ENCODE results near the gene C20orf141. TPM values are rescaled to one million over a fixed set of nuclear protein-coding genes. Genes with fewer than 3 reads are reported as not detected.

The C20orf141 gene
- total and polyA plus RNA-seq, 10 of the 15 experiments (the other 5 are each of a cell fraction or from before 2014, with no cell fraction given), result not detected

DNA sequence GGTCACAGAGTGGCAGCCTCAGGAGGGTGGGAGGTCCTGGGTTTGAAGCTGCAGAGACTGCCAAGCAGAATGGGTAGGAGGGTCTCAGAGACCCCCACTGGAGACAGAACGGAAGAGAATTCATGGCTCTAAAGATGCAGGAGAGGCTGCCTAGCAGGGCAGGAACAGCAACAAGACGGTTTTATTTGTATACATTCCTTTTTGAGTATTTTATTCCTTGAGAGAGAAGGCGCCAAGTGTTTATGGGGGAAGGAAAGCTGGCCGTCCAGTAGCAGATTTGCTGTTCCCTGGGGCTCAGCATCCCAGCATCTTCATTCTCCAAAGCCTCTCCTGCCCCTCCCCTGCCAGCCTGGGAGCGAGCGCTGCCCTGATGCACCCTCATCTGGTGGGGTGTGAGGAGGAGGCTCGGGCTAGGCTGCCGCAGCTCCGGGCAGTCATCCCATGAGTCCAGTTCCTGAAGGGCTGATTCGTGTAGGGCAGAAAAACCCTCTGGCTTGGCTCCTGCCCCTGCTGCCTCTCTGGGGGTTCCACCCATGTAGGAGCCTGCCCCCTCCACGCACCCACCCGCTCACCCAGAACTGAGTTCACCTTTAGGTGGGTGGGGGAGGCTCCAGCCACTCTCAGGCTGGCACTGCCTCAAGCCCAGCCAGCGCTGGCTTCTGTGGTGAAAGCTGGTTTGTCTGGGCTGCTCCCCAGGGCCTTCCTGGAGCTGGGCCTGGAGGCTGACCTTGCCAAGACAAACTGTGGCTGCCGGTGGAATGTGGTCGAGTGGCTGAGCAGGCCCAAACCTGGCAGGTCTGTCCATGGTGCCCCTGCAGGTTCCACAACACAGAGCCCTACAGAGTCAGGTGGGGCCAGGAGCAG lies 46.8 kb upstream of the C20orf141 start:
- no peak overlapping the region for H3K27ac ChIP-seq (ENCODE audit: control insufficient read depth, insufficient read depth)
- peaks cover 6% of the 10 kb centered on the region for H3K4me1 ChIP-seq (ENCODE audit: control insufficient read depth, insufficient read depth, low read length)
- WGBS (ENCODE audit: insufficient coverage, insufficient replicate concordance, low lambda C conversion rate, missing lambda C conversion rate), result 29% methylated on average over 15 of the region's 15 CpGs
- SMC1A ChIA-PET (ENCODE audit: uncharacterized antibody, unreplicated experiment), result interaction anchor here (0.5 kb wide), 1 partner anchor 87 kb away, joined by 4 read pairs; no protein-coding TSS in a partner anchor
- H3K9me3 ChIP-seq (replicated peaks; ENCODE audit: control insufficient read depth, insufficient read depth, low read length), result no peaks in the 10 kb centered on the region
- RAD21 ChIA-PET (ENCODE audit: unreplicated experiment), result no interaction called here
- no peak overlapping the region for H3K4me2 ChIP-seq (ENCODE audit: control insufficient read depth, insufficient read depth)
- CTCF ChIA-PET, result no interaction called here
- H3K27me3 ChIP-seq (replicated peaks in 1 of 2; ENCODE audit: control insufficient read depth in 2 of 2, insufficient read depth in 2 of 2, low read length in 1 of 2), result no peaks in the 10 kb centered on the region; a peak in 3 of 4 replicates
- intact Hi-C loops (cut with micrococcal nuclease; ENCODE audit: unreplicated experiment), result no loop called here
- BruUV-seq (replicated peaks), result no TSS peak
- POLR2A ChIA-PET, result no interaction called here
- H4K20me1 ChIP-seq (ENCODE audit: control insufficient read depth, insufficient read depth), result no peaks in the 10 kb centered on the region
- no peak for ATAC-seq
- H3K9ac ChIP-seq (ENCODE audit: control insufficient read depth, insufficient read depth, low read length), result no peak overlapping the region
- FAIRE-seq, result no peak
- no peak for DNase-seq (ENCODE audit: low read depth, low spot score)
- in situ Hi-C loops (cut with MboI), result no loop called here
- no peaks in the 10 kb centered on the region for H3K79me2 ChIP-seq (ENCODE audit: control insufficient read depth, insufficient read depth, low read length)
- no peak overlapping the region for H3K4me3 ChIP-seq
- no peaks in the 10 kb centered on the region for H3K36me3 ChIP-seq (ENCODE audit: control insufficient read depth in 2 of 2, insufficient read depth in 2 of 2, low read length in 1 of 2)
- H2AFZ ChIP-seq (ENCODE audit: control insufficient read depth, low read depth, low read length), result no peak overlapping the region
- no peak for TF ChIP-seq ZZZ3 (IDR thresholded peaks at IDR 0.05; ENCODE audit: control insufficient read depth, insufficient read length, low read depth)
- TF ChIP-seq, protein P1, sequence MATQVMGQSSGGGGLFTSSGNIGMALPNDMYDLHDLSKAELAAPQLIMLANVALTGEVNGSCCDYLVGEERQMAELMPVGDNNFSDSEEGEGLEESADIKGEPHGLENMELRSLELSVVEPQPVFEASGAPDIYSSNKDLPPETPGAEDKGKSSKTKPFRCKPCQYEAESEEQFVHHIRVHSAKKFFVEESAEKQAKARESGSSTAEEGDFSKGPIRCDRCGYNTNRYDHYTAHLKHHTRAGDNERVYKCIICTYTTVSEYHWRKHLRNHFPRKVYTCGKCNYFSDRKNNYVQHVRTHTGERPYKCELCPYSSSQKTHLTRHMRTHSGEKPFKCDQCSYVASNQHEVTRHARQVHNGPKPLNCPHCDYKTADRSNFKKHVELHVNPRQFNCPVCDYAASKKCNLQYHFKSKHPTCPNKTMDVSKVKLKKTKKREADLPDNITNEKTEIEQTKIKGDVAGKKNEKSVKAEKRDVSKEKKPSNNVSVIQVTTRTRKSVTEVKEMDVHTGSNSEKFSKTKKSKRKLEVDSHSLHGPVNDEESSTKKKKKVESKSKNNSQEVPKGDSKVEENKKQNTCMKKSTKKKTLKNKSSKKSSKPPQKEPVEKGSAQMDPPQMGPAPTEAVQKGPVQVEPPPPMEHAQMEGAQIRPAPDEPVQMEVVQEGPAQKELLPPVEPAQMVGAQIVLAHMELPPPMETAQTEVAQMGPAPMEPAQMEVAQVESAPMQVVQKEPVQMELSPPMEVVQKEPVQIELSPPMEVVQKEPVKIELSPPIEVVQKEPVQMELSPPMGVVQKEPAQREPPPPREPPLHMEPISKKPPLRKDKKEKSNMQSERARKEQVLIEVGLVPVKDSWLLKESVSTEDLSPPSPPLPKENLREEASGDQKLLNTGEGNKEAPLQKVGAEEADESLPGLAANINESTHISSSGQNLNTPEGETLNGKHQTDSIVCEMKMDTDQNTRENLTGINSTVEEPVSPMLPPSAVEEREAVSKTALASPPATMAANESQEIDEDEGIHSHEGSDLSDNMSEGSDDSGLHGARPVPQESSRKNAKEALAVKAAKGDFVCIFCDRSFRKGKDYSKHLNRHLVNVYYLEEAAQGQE (IDR thresholded peaks at IDR 0.05; ENCODE audit: low read depth, low read length), result no peak
- no peak for TF ChIP-seq HCFC1 (IDR thresholded peaks at IDR 0.05; ENCODE audit: low read length)
- no peak for TF ChIP-seq YY1 (IDR thresholded peaks at IDR 0.05; ENCODE audit: low read depth, low read length)
- TF ChIP-seq SPI1 (IDR thresholded peaks at IDR 0.05; ENCODE audit: borderline replicate concordance, insufficient read depth, low read depth, low read length), result no peak
- no peak for TF ChIP-seq HDAC6 (IDR thresholded peaks at IDR 0.05; ENCODE audit: unreplicated experiment)
- TF ChIP-seq BCLAF1 (IDR thresholded peaks at IDR 0.05), result no peak
- no peak for TF ChIP-seq BMI1 (IDR thresholded peaks at IDR 0.05; ENCODE audit: borderline replicate concordance)
- TF ChIP-seq, protein P2, sequence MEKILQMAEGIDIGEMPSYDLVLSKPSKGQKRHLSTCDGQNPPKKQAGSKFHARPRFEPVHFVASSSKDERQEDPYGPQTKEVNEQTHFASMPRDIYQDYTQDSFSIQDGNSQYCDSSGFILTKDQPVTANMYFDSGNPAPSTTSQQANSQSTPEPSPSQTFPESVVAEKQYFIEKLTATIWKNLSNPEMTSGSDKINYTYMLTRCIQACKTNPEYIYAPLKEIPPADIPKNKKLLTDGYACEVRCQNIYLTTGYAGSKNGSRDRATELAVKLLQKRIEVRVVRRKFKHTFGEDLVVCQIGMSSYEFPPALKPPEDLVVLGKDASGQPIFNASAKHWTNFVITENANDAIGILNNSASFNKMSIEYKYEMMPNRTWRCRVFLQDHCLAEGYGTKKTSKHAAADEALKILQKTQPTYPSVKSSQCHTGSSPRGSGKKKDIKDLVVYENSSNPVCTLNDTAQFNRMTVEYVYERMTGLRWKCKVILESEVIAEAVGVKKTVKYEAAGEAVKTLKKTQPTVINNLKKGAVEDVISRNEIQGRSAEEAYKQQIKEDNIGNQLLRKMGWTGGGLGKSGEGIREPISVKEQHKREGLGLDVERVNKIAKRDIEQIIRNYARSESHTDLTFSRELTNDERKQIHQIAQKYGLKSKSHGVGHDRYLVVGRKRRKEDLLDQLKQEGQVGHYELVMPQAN (conservative IDR thresholded peaks at IDR 0.05), result no peak
- no peak for TF ChIP-seq CEBPB (IDR thresholded peaks at IDR 0.05; ENCODE audit: borderline replicate concordance in 1 of 2, low read depth in 2 of 2, low read length in 2 of 2)
- TF ChIP-seq TAF1 (IDR thresholded peaks at IDR 0.05; ENCODE audit: borderline replicate concordance, low read depth, low read length), result no peak
- no peak for TF ChIP-seq ZNF384 (IDR thresholded peaks at IDR 0.05; ENCODE audit: borderline replicate concordance, low read depth, low read length)
- TF ChIP-seq, protein P3, sequence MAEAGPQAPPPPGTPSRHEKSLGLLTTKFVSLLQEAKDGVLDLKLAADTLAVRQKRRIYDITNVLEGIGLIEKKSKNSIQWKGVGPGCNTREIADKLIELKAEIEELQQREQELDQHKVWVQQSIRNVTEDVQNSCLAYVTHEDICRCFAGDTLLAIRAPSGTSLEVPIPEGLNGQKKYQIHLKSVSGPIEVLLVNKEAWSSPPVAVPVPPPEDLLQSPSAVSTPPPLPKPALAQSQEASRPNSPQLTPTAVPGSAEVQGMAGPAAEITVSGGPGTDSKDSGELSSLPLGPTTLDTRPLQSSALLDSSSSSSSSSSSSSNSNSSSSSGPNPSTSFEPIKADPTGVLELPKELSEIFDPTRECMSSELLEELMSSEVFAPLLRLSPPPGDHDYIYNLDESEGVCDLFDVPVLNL (IDR thresholded peaks at IDR 0.05; ENCODE audit: low read depth, low read length), result no peak
